GM23248 (cell line): ENCODE data around the gene FAM168A.

ENCODE experiments used
- EZH2 ChIP-seq: fragments of 200-600 bp; sonication (generic); IDR thresholded peaks from 2 replicates; pipeline ENCODE4 v1.6.1; 2018; ENCODE audit warnings: antibody characterized with exemption, mild to moderate bottlenecking; ENCODE audit not compliant: insufficient read depth, poor library complexity, severe bottlenecking
- EZH2phosphoT487 ChIP-seq: fragments of 200-600 bp; sonication (generic); IDR thresholded peaks from 2 replicates; pipeline ENCODE4 v1.6.1; 2018; ENCODE audit warnings: antibody characterized with exemption, moderate library complexity, mild to moderate bottlenecking, low read depth; ENCODE audit not compliant: insufficient read depth

DNA sequence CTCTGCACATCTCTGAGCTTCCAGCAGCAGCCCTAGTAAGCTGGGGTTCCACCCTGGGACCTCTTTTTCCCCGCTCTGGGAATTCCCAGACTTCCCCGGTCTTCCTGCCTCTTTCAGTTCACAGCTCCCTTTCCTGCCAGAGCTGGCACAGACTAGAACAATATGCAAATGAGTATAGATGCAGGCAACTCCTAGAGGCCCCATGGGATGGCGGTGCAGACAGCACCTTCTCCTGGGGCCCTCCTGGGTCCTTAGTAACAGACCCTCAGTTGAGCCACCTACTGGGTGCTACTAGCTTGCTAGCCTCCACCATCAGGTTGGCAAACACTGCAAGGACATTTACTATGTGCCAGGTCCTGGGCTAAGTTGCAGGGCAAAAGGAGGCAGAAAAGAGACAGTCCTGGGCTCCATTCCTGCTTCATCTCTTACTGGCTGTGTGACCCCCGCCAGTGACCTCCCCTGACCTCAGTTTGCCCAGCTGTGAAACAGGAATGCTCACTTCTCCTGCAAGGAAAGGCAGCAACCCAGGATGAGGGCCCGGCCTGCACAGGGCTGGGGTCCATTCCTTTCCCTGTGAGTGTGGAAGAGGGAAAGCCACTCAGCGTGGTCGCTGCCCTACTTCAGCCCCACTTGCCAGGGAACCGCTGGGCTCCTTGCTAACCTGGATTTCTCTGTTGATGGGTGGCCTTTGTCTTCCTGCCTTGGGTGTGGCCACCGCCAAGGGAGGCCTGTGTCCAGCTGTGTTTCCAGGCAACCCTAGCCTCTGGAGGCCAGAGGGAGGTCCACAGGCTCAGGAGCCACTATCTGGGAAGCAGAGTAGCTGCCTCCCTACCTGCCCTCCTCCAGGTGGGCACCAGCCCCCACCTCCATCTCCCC lies 214.4 kb downstream of the FAM168A start:
- TF ChIP-seq EZH2 (no peak), EZH2phosphoT487 (no peak)
